Ascending aorta (tissue), 2 donors: Measurements from ENCODE around the gene CARS1. TPM values are rescaled to one million over a fixed set of nuclear protein-coding genes. Genes with fewer than 3 reads are reported as not detected.

Experiments
- DNase-seq, 2 donors: peaks; one replicate each; pipeline ENCODE4 v3.0.0-alpha.2; 2019; ENCODE audit warnings: low spot score in 2 of 2
- H3K27ac ChIP-seq, 2 donors: fragments of 200-600 bp; sonication (generic); one replicate each; pipeline ENCODE4 v1.5.1; 2016 to 2017; ENCODE audit warnings: mild to moderate bottlenecking in 1 of 2
- H3K27me3 ChIP-seq: fragments of 200-600 bp; sonication (generic); one replicate; pipeline ENCODE4 v1.5.1; 2017
- H3K36me3 ChIP-seq, 2 donors: fragments of 200-600 bp; sonication (generic); one replicate each; pipeline ENCODE4 v1.5.1; 2016
- H3K4me1 ChIP-seq, 2 donors: fragments of 200-600 bp; sonication (generic); one replicate each; pipeline ENCODE4 v1.5.1; 2016 to 2017; ENCODE audit warnings: mild to moderate bottlenecking in 1 of 2
- H3K4me3 ChIP-seq, 2 donors: fragments of 200-600 bp; sonication (generic); one replicate each; pipeline ENCODE4 v1.5.1; 2016 to 2017; ENCODE audit warnings: mild to moderate bottlenecking in 1 of 2
- H3K9me3 ChIP-seq, 2 donors: fragments of 200-600 bp; sonication (generic); one replicate each; pipeline ENCODE4 v1.5.1; 2016
- intact Hi-C: fragments of 100-400 bp; cut with DNase I; formaldehyde crosslinking; loops from one replicate; pipeline ENCODE4 v1.15.1; 2023
- total RNA-seq: library from RNA; depleted of rRNA; stranded (reverse); fragments of >200 nt; gene quantifications from one replicate; pipeline ENCODE4 v1.1.0, GENCODE V29; 2016
- TF ChIP-seq, protein P1 (sequence below), 3 experiments: fragments of 200-600 bp in 2 of 3; fragments of 450-650 bp in 1 of 3; sonication (generic) in 2 of 3; IDR thresholded peaks; one replicate each; pipeline ENCODE4 v1.5.1; 2016 to 2019; ENCODE audit warnings: antibody characterized with exemption in 3 of 3, mild to moderate bottlenecking in 1 of 3, moderate library complexity in 1 of 3

The CARS1 gene
- total RNA-seq, 1 donor from 2014 or later: 51.4 TPM

DNA sequence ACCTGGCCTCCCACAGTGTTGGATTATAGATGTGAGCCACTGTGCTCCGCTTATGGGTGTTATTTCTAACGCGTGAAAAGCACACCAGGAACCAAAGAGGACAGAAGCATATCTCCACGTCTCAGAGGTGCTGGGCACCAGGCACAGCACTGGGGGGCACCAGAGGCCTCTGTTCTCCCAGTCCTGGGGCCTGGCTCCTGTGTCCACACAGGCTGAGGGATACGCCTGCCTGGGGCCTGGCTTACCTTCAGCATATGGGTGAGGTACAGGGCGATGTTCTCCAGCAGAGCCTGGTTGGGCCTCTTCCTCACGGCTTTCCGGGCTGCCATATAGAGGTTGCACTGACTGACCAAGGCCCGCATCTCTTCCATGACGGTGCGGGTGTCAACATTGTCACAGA, 40.4 kb downstream of the CARS1 start:
- intact Hi-C loops: no loop called here
- no peak for DNase-seq
- Histone ChIP-seq H3K9me3 (no peaks in the 10 kb centered on the region), H3K27ac (no peak overlapping the region), H3K4me1 (no peaks in the 10 kb centered on the region), H3K36me3 (peaks cover 77 to 86% of the 10 kb centered on the region in 2 donors), H3K4me3 (no peak overlapping the region), H3K27me3 (no peaks in the 10 kb centered on the region)
- TF ChIP-seq, protein P1, sequence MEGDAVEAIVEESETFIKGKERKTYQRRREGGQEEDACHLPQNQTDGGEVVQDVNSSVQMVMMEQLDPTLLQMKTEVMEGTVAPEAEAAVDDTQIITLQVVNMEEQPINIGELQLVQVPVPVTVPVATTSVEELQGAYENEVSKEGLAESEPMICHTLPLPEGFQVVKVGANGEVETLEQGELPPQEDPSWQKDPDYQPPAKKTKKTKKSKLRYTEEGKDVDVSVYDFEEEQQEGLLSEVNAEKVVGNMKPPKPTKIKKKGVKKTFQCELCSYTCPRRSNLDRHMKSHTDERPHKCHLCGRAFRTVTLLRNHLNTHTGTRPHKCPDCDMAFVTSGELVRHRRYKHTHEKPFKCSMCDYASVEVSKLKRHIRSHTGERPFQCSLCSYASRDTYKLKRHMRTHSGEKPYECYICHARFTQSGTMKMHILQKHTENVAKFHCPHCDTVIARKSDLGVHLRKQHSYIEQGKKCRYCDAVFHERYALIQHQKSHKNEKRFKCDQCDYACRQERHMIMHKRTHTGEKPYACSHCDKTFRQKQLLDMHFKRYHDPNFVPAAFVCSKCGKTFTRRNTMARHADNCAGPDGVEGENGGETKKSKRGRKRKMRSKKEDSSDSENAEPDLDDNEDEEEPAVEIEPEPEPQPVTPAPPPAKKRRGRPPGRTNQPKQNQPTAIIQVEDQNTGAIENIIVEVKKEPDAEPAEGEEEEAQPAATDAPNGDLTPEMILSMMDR (IDR thresholded peaks at IDR 0.05): no peak

DNA sequence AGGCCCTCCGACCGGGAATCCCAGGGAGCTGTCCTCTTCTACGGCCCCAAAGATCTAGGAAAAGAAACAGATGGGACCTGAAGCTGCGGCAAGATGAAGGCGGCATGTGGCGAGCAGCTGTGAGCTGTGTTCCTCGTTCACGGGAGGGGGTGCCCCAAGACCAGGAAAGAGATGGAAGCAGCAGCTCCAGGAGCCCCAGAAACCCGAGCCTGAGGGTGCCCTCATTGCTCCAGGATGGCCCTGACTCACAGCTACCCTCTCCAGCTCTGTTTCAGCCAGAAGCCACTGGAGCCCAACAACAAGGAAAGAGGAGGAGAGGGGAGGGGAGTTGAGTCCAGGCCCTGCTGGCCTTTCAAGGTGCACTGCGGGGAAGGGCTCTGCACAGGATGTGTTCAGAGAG, 41.4 kb downstream of the CARS1 start:
- H3K36me3 ChIP-seq: peaks cover 81 to 95% of the 10 kb centered on the region in 2 donors
- DNase-seq: no peak

DNA sequence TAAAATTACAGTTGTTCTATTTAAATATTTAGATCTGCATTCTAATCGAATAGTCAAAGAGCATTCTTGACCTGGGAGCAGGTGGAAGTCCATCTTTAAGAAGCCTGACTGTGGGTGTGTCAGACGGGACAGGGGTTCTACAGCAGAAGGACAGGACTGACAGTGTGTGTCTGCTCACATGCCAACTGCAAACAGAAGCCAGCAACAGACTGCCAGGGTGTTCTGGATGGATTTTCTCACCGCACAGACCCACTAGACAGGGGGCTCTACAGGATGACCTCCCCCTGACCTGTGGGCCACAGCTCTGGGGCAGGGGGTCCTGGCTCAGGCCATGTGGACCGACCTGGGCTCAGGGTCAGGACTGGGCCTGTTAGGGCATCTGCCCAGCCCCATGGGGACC, 42.3 kb downstream of the CARS1 start:
- H3K36me3 ChIP-seq: peaks cover 85 to 96% of the 10 kb centered on the region in 2 donors
- no peaks in the 10 kb centered on the region for H3K4me1 ChIP-seq
- no peaks in the 10 kb centered on the region for H3K9me3 ChIP-seq
- TF ChIP-seq, protein P1 (IDR thresholded peaks at IDR 0.05): no peak
- H3K4me3 ChIP-seq: no peak overlapping the region
- H3K27ac ChIP-seq: no peak overlapping the region
- no peak for DNase-seq
- no peaks in the 10 kb centered on the region for H3K27me3 ChIP-seq
- intact Hi-C loops: no loop called here

More for the DNA sequence above, 41.4 kb downstream of the CARS1 start:
- no peak overlapping the region for H3K27ac ChIP-seq
- no peaks in the 10 kb centered on the region for H3K9me3 ChIP-seq
- TF ChIP-seq, protein P1 (IDR thresholded peaks at IDR 0.05): no peak
- H3K27me3 ChIP-seq: no peaks in the 10 kb centered on the region
- H3K4me3 ChIP-seq: no peak overlapping the region
- intact Hi-C loops: no loop called here
- no peaks in the 10 kb centered on the region for H3K4me1 ChIP-seq

DNA sequence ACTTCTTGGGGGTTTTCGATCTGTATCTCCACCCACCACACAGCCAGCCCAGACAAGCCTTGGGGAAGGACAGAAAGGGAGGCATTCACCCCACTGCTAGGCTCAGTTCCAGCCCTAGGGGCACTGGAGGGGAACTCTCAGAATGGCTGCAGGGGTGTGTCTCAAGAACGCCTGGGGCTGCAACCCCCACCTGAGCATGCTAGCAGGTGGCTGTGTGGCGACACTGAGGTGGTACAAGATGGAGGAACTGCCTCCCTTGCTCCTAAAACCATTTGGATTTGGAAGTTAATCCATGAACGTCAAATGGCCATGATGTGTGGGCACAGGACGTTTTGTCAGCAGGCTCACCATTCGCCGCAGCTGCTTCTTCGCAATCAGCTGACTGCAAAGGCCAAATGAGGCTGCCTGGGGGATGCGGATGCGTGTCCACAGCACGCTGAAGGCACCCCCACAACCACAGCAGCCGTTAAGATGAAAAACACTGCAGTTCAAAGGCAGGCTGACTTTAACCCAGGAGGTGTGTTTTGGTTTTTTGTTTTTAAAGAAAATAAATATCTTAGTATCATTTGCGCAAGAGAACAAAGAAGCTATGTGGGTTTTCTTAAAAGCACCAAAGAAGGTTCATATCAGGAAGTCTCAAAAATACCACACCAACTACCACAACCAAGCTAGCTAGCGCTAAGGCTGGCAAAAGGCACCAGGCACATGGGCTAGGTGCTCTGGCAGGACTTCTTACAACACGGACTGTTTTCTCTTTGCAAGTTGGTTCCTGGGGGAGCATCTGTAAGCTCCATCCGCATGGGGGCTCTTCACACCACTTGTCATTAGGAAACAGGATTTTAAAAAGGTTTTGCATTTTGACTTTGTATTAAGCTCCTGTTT, 42.9 kb downstream of the CARS1 start:
- TF ChIP-seq, protein P1 (IDR thresholded peaks at IDR 0.05): no peak

DNA sequence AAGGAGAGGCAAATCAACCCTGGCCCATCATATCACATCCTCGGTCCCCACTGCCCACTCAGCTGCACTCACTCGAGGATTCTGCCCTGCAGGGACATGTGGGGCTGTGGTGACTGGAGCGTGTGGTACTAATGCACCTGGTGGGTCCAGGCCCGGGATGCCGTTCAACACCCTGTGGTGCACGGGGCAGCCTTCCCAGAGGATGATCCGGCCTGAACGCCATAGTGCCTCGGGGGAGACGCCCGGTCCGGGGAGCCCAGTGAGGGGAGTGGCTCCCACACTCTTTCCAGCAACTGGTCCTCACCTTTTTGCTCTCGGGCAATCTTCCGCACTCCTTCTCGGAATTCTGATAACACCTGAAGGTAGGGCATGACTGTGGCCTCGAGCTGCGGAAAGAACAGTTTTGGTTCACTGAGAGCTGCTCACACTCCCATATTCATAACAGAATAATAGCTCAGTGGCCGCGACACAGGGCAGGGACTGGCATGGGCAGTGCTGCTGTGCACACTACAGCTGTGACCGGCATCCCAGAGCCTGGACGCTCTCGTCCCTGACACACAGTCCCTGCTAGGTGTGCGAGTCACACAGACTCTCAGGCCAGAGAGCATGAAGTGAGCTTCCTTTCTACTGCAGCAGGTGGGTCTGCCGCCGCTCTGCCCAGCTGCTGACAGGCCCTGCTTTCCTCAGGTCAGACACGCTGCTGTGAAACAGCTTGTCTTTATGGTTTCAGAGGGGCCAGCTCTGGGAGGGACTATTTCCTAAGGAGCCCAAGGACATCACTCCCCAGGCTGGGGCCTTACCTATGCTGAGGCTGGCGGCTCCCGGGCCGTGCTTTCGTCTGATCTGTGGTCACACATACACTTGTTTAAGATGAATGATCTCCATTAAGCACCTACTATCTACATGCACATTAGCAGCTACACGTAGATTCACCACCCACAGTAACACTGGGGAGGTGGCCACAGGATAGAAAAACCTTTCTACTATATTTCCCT, 45.0 kb downstream of the CARS1 start:
- DNase-seq: no peak
- no peaks in the 10 kb centered on the region for H3K4me1 ChIP-seq
- H3K36me3 ChIP-seq: peaks cover 78 to 90% of the 10 kb centered on the region in 2 donors
- intact Hi-C loops: no loop called here
- no peaks in the 10 kb centered on the region for H3K27me3 ChIP-seq
- no peak overlapping the region for H3K27ac ChIP-seq
- TF ChIP-seq, protein P1 (IDR thresholded peaks at IDR 0.05): no peak
- H3K4me3 ChIP-seq: no peak overlapping the region
- H3K9me3 ChIP-seq: no peaks in the 10 kb centered on the region

More for the DNA sequence above, 42.9 kb downstream of the CARS1 start:
- intact Hi-C loops: no loop called here
- H3K4me3 ChIP-seq: no peak overlapping the region
- H3K27ac ChIP-seq: no peak overlapping the region
- H3K36me3 ChIP-seq: peaks cover 80 to 96% of the 10 kb centered on the region in 2 donors
- no peaks in the 10 kb centered on the region for H3K4me1 ChIP-seq
- H3K27me3 ChIP-seq: no peaks in the 10 kb centered on the region
- no peak for DNase-seq
- no peaks in the 10 kb centered on the region for H3K9me3 ChIP-seq
